ENCODE data around the gene MAL. TPM values are rescaled to one million over a fixed set of nuclear protein-coding genes. Genes with fewer than 3 reads are reported as not detected.
A peak's percentile ranks its signal among the peaks of the same experiment; 100 is the strongest.

MAL gene
- 5.5 TPM for total RNA-seq
- long read RNA-seq, transcript MAL-201 (4 exons, 1,112 nt): major isoform, 5 of 5 reads
- long read RNA-seq, partial matches to known transcripts: 0 of 5 reads
- long read RNA-seq, other reads (novel, unspliced or antisense): 0 of 5 reads

DNA sequence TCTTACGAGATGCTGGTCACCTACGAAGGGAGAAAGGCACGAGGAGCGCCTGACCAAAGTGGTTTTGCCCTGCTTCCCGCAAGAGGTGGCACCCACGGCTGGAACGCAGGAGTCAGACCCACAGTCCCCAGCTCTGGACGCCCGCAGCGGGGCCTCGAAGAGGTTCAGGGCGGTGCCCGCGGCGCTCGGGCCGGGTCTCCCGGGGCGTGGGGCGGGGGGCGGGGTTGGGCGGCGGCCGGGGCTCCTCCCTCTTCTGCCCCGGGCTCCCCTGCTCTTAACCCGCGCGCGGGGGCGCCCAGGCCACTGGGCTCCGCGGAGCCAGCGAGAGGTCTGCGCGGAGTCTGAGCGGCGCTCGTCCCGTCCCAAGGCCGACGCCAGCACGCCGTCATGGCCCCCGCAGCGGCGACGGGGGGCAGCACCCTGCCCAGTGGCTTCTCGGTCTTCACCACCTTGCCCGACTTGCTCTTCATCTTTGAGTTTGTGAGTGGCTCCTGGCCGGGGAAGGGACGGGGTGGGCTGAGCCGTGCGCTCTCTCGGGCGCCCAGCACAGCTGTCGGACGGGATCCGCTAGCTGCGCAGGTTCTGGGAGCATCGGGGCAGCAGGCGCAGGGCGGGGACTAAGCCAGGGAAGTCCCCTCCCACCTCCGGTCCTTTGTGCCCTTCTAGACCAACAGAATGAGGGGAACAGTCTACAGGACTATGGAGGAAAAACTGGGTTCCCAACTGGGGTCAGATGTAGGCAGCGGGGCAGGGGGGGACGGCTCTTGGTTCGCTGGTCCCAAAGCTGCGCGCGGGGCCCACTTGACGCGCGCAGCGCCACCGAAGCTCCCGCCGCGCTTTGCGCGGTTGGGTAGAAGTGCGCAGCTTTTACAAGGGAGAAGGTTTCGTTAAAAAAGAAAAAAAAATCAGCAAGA lies at the start of gene MAL:
Gene MAL, plus strand, starts transcription at position 303 of the 914 bp plus-strand sequence. Its CDS starts 85 bp downstream, at position 388.
- DNase-seq: no peak
- intact Hi-C loops (cut with DNase I): no loop called here
- ATAC-seq (ENCODE audit: poor library complexity): peak; percentile 65

DNA sequence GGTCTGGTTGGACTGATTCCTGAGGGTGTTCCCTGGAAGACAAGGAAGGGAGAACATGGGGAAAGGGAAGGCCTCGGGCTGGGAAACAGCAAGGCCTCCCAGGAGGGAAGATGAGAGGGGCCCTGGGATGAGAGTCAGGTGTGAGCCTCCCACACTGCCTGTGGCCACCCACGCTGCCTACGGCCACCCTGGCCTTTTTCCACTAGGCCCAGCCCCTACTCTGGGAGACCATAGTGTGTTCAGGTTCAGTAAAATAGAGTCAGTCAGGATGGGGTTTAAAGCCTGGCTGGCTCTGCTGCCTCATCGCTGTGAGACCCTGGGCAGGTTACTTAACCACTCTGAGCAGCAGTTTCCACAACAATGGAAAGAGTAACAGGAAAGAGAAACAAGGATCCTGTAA lies 47.7 kb upstream of the MAL start:
- ATAC-seq (ENCODE audit: poor library complexity): no peak
- no peak for DNase-seq
- intact Hi-C loops (cut with DNase I): no loop called here

DNA sequence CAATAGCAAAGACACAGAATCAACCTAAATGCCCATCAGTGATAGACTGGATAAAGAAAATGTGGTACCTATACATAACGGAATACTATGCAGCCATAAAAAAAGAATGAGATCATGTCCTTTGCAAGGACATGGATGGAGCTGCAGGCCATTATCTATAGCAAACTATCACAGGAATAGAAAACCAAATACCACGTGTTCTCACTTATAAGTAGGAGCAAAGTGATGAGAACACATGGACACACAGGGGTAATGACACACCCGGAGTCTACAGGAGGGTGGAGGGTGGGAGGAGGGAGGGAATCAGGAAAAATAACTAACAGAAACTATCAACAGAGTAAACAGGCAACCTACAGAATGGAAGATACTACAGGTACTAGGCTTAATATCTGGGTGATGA lies 46.6 kb upstream of the MAL start:
- ATAC-seq (ENCODE audit: poor library complexity) (no peak), DNase-seq (no peak)
- intact Hi-C loops (cut with DNase I): no loop called here

DNA sequence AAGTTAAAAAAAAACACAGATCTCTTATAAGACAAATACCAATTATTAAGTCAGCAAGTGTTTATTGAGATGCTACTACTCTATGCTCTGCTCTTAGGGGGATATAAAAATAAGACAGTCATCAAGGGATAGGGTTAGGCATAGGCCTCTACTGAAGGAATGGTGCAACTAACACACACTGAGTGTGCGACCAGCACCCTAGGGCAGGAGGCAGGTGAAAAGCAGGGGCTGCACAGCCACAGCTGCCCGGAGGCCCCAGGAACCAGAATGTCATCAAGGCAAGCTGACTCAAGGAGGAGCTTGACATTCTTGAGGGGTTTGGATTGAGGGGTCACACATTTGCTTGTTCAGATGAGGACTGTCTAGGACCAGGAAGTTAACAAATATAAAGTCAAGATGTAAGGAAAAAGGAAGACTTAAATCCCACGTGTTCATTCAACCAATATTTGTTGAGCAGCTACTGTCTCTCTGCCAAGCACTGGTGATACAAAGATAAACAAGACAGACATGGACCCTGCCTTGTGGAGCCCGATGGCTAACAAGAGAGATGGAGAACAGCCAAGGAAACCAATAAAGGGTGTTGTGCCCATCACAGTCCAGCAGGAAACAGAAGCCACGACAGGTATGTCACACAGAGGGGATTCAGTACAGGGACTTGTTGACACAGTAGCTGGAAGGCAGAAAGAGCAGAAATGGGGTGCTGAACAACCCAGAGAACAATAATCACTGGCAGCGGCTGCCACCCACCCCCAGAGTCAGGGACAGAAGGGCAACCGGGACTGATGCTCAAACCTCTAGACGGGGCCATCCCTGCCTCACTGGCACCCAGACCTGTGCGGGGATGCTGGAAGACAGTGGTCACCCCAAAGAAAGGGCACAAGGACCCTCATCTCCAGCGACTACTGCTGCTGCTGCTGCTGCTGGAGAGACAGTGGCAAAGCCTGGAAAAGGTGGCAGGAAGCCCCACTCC lies 45.8 kb upstream of the MAL start:
- no peak for DNase-seq

DNA sequence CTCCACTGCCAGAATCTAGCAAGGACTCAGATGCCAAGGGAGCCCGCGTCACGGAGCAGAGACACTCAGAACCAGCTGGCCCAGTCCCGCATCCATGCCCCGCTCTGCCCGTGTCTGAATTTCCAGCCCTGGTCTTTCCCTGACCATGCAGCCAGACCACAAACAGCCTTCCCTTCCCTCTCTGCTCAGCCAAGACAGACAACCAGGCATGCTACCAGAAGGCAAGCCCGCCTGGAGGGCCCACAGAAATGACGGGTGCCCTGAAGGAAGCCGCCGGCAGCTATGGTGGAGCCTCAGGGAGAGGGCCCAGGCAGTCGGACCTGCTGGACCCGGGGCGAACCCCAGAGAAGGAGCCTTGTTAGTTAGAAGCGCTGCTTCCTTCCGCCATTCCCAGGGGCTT lies 45.1 kb upstream of the MAL start:
- no peak for DNase-seq
- no peak for ATAC-seq (ENCODE audit: poor library complexity)
- intact Hi-C loops (cut with DNase I): no loop called here

More for the DNA sequence above, 45.8 kb upstream of the MAL start:
- intact Hi-C loops (cut with DNase I): no loop called here
- ATAC-seq (ENCODE audit: poor library complexity): no peak

DNA sequence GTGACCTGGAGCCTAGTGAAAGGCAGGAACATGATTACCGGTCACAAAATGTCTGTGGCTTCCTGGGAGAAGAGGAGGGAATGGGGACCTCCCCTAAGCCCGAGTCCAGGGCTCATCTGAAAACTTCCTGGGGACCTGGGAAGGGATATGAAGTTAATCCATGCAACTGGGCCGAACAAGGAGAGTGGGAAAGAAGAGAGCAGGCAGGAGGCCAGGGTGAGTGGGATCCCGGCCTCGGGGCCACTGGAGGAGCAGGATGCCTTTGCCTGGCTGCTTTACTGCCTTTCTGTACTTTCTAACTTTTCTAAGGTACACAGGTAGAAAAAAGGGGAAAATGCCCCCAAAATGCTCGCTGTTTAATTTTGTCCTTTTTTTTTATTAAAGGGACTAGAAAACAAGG lies 43.4 kb upstream of the MAL start:
- no peak for DNase-seq
- intact Hi-C loops (cut with DNase I): no loop called here
- ATAC-seq (ENCODE audit: poor library complexity): no peak

DNA sequence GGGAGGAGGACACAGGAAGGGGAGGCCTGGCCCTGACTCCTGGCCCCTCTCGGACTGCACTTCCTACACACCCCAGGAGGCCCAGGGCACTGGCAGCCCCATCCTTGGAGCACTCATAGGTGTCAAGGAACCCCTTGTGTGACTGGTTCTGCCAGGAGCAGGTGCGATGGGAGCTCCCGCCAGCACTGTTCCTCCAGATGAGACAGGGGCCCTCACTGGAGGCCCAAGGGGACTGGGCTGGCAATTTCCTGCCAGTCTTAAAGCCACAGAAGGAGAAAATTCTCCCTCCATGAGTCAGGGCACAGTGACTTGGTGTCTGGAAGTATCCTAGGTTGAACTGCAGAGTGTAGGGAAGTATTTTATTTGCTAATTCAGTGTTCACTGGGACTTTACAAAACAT lies 42.8 kb upstream of the MAL start:
- DNase-seq (no peak), ATAC-seq (ENCODE audit: poor library complexity) (no peak)
- intact Hi-C loops (cut with DNase I): no loop called here

DNA sequence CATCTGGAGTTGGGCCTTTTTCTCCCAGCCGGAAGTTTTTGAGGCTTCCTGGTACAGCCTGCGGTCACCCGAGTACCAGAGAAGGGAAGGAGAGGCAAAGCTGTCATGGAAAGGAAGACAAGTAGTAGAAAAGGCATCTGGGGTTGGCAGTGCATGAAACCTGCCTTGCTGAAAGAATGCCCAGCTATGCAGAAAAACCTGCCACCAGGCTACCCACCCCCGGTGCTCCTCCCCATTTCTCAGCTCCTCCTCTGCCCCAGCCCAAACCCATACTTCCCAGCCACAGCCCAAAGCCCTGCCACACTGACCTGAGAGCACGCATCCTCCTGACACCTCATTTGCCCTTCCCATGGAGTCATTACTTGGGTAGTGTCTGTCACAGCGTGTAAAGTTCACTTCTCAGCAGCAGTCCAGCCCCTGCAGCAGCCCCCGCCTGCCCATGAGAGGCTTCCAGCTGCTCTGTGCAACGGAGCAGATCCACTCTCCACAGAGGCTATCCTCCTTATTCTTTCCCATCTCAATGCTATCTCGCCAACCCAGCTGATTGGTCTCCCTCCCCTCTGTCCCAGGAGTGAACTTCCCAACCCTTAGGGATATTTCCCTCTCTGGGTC lies 40.4 kb upstream of the MAL start:
- intact Hi-C loops (cut with DNase I): no loop called here
- no peak for ATAC-seq (ENCODE audit: poor library complexity)
- DNase-seq: no peak

DNA sequence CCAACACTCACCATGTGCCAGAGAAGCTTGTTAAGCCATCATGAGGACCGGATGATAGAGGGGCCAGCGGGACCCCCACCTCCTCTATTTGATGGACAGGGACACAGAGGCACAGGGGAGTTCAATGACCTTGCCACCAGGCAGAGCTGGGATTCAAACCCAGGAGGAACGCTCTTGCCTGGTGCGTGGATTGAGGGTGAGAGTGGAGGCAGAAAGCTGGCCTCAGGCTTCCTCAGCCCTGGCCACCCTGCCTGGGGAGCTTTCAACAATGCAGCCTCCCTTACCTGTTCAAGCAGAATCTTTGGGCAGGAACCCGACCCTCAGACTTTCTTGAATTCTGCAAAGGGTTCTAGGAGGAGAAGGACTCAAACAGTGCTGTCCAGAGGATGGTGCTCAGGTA lies 39.9 kb upstream of the MAL start:
- no peak for DNase-seq
- no peak for ATAC-seq (ENCODE audit: poor library complexity)
- intact Hi-C loops (cut with DNase I): no loop called here

DNA sequence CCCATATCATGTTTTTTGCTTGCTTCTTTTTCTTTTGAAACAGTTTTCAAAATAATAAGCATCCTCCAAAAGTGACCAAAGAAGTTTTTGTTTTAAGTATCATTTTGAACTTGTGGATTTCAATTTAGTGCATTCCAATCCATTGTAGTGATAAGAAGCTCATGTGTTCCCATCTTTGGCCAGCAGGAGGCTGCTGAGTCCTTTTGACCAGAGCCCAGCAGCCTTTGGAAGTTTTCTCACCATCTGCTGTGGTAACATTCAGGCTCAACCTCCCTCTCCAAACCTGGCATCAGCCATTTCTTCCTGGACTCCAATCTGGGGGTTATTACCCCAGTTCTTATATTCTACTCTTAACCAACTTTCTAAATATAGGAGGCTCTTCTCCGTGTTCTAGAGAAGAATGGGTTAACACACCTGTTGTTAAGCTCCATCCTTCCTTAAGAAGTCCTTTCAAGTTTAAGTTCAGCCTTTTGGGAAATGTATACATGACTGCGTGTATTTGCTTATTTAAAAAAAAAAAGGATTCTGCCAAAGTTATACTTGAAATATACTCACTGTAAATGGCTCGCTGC lies 39.0 kb upstream of the MAL start:
- ATAC-seq (ENCODE audit: poor library complexity): peak; percentile 77
- DNase-seq: no peak
- intact Hi-C loops (cut with DNase I): no loop called here

DNA sequence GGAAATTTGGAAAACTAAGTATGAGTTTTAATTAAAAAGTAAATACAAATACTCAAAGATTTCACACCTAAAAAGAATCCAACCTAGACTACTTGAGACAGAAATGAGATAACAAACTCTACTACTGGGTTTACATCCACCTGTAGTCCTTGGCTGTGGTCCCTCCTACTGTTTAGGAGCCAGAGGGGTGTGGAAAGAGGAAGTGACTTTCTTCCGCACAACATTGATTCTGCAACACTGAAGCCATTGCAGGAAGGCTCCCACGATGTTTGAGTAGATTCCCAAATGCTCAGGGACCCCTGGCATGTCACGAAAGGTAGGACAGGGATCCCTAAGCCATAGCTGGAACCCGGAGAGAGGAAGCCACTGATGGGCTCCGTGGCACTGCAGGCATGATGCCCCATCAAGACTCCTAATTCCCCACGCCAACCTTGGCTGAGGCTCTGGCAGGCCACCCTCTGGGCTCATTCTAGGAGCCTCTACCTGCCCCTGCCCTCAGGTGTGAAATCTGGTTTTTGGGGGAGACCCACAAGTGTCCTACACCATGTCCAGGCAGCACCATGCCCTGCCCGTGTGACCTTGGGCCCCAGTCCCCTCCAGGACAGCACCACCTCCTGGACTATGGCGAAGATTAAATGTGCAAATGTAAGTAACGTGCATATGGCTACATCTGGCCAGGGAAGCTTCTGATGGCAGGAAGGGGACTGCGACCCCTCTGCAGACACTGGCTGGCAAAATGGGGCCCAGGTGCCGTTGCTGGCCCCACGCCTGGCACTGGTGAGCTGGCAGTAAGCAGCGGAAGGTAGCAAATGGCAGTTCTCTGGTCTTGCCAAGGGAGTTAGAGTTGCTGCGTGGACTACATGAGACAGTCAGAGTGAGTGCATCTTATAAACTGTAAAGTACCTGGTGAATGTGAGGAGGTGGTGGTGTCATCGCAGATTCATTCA lies 38.2 kb upstream of the MAL start:
- no peak for ATAC-seq (ENCODE audit: poor library complexity)
- no peak for DNase-seq
- intact Hi-C loops (cut with DNase I): no loop called here

DNA sequence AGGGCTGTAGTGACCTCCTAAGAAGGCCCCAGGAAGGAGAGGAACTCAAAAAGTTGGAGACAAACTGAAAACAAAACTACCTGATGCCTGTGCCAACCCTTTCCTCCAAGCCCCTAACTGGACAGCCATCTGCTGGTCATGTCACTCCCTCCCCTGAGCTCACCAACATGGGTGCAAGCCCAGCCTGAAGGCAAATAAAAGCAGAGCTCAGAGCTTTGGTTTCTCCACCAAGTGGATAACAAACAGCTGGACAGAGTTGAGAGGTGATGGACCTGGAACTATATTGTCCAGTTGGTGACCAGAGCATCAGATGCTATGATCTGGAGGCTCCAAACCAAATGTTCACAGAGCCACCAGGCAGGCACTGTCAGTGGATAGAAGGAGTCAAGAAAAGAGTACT lies 34.6 kb upstream of the MAL start:
- DNase-seq (no peak), ATAC-seq (ENCODE audit: poor library complexity) (no peak)
- intact Hi-C loops (cut with DNase I): no loop called here

DNA sequence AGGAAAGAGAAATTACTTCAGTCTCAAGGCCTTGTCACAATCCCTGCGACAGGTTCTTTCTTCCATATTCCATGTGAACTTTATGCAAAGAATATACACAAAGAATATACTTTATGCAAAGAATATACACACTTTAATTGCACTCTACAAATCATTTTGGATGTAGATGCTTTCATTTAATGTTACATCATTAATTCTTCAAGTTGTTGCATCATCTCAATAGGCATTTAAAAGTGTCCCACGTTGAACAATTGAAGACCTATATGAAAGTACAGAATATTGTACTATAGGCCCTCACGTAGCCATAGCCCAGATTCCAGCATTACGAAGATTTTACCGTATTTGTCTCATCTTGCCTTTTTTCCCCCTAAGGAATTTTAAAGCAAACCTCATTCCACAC lies 33.1 kb upstream of the MAL start:
- DNase-seq (no peak), ATAC-seq (ENCODE audit: poor library complexity) (no peak)
- intact Hi-C loops (cut with DNase I): no loop called here

DNA sequence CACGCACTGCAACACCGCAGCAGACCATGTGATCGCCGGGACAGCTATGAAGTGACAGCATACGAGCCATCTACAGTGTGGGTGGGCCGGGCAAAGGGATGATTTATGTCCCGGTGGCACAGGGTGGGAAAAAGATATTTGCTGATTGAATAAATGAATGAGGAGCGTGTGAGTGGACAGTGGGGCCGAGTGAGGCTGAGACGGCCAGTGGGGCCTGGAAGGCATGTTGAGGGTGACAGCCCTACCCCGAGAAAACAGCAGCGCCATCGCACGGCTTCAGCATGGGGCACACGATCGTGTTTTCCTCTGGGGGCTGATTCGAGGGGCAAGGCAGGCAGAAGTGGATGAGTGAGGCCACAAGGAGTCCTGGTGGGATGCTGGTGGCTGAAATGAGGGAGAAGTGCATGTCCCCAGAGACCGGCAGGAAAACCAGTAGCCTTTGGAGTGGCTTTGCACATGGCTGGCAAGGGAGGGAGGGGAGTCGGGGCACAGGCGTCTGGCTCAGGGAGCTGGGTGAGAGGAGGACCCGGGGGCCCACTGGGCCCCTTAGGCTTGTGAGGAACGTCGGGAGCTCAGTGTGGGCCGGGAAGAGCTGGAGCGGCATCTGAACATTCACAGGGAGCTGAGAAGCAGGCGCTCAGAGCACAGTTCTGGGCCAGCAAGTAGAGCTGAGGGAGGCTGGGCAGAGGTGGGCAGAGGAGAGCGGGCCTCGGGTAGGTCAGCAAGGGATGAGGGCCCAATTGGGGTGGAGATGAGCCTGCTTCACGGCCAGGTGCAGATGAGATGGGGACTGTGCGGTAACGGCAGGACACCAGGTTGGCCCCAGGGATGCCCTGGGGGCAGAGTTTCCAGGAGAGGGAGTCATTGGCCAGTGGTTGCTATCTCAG lies 32.1 kb upstream of the MAL start:
- intact Hi-C loops (cut with DNase I): no loop called here
- ATAC-seq (ENCODE audit: poor library complexity) (no peak), DNase-seq (no peak)

DNA sequence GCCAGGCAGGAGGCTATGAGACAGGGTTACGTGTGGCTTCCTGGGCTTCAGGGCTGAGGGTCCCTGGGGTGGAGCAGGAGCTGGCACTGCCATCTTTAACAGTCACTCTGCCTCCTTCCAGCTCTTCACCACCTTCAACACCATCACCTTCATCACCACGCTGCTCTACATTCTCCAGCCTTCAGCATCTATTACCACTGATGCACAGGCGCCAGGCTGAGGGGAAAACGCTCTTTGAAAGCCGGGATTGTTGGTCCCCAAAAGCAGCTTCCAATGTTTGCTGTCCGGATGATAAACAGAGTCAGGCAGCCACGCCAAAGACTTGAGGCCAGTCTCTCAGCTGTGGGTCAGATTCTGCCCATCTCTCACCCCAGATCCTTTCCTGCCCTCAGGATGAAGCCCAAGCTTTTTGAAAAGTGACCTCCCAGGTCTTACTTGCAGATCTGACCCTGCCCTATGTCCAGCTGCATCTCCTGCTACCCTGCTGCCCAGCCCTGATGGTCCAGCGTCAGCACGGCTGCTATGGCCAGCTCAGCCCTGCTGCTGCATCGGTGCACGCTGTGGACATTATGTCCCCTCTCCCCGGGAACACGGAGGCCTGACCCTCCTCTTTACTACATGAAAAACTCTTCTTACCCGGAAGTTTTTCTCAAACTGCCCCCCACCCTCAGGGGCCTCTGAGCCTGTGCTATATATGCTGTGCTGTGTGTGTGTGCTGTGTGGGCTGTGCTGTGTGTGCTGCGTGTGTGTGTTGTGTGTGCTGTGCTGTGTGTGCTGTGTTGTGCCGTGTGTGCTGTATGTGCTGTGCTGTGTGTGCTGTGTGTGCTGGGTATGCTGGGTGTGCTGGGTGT lies 31.2 kb upstream of the MAL start:
- no peak for DNase-seq

More for the DNA sequence above, 31.2 kb upstream of the MAL start:
- intact Hi-C loops (cut with DNase I): no loop called here
- no peak for ATAC-seq (ENCODE audit: poor library complexity)

Data from Right ventricle myocardium superior (tissue), 1 donor.